Left ventricle myocardium inferior (tissue), 1 donor: ENCODE measurements around the gene OR51E2. TPM values are rescaled to one million over a fixed set of nuclear protein-coding genes. Genes with fewer than 3 reads are reported as not detected.

Experiments used
- DNase-seq: peaks from one replicate; pipeline ENCODE4 v3.0.0-alpha.2; 2020
- H3K27ac ChIP-seq: fragments of 200-600 bp; replicated peaks from 2 replicates; pipeline ENCODE4 v1.8.0; 2021
- H3K27me3 ChIP-seq: fragments of 200-600 bp; 2 replicates; pipeline ENCODE4 v1.8.0; 2021; ENCODE audit warnings: low read depth
- H3K36me3 ChIP-seq: fragments of 200-600 bp; 2 replicates; pipeline ENCODE4 v1.8.0; 2021
- H3K4me1 ChIP-seq: fragments of 200-600 bp; 2 replicates; pipeline ENCODE4 v1.8.0; 2021
- H3K4me3 ChIP-seq: fragments of 200-600 bp; 2 replicates; pipeline ENCODE4 v1.8.0; 2021; ENCODE audit warnings: mild to moderate bottlenecking, moderate library complexity
- H3K9me3 ChIP-seq: fragments of 200-600 bp; replicated peaks from 2 replicates; pipeline ENCODE4 v1.8.0; 2021
- intact Hi-C: fragments of 100-400 bp; cut with micrococcal nuclease; formaldehyde crosslinking; loops from one replicate; pipeline ENCODE4 v1.11.0; 2022
- total RNA-seq: library from RNA; stranded (reverse); fragmentation: NEBNext Ultra II Directional; extraction: Animal tissue kit (Norgen Biotek cat#: 25700); gene quantifications from one replicate; pipeline ENCODE4 v1.2.1, GENCODE V29; 2021
- TF ChIP-seq, protein P1 (sequence below): fragments of 200-600 bp; IDR thresholded peaks from 2 replicates; pipeline ENCODE4 v1.8.0; 2021; ENCODE audit warnings: antibody characterized with exemption, mild to moderate bottlenecking, borderline replicate concordance
- donor health status: DM: no; HTN: yes; CAD: no; lungs with severe emphysema.

OR51E2 gene
- total RNA-seq, 1 donor from 2014 or later, result not detected

DNA sequence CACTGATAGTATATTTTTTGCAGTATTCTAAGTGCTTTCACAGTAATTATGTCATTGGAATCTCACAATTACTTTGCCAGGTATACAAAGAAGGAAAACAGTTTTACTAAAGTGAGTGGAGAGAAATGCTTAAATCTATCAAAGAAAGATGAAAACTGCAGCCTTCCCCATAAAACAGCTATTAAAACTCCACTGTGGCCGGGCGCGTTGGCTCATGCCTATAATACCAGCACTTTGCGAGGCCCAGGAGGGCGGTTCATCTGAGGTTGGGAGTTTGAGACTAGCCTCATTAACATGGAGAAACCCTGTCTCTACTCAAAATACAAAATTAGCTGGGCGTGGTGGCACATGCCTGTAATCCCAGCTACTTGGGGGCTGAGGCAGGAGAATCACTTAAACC lies 34.8 kb downstream of the OR51E2 start:
- TF ChIP-seq, protein P1, sequence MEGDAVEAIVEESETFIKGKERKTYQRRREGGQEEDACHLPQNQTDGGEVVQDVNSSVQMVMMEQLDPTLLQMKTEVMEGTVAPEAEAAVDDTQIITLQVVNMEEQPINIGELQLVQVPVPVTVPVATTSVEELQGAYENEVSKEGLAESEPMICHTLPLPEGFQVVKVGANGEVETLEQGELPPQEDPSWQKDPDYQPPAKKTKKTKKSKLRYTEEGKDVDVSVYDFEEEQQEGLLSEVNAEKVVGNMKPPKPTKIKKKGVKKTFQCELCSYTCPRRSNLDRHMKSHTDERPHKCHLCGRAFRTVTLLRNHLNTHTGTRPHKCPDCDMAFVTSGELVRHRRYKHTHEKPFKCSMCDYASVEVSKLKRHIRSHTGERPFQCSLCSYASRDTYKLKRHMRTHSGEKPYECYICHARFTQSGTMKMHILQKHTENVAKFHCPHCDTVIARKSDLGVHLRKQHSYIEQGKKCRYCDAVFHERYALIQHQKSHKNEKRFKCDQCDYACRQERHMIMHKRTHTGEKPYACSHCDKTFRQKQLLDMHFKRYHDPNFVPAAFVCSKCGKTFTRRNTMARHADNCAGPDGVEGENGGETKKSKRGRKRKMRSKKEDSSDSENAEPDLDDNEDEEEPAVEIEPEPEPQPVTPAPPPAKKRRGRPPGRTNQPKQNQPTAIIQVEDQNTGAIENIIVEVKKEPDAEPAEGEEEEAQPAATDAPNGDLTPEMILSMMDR, result no peak
- Histone ChIP-seq H3K4me3 (no peak overlapping the region), H3K27ac (no peak overlapping the region), H3K4me1 (peaks cover 3% of the 10 kb centered on the region), H3K9me3 (no peaks in the 10 kb centered on the region), H3K36me3 (no peaks in the 10 kb centered on the region), H3K27me3 (no peaks in the 10 kb centered on the region)
- no peak for DNase-seq
- intact Hi-C loops, result no loop called here

DNA sequence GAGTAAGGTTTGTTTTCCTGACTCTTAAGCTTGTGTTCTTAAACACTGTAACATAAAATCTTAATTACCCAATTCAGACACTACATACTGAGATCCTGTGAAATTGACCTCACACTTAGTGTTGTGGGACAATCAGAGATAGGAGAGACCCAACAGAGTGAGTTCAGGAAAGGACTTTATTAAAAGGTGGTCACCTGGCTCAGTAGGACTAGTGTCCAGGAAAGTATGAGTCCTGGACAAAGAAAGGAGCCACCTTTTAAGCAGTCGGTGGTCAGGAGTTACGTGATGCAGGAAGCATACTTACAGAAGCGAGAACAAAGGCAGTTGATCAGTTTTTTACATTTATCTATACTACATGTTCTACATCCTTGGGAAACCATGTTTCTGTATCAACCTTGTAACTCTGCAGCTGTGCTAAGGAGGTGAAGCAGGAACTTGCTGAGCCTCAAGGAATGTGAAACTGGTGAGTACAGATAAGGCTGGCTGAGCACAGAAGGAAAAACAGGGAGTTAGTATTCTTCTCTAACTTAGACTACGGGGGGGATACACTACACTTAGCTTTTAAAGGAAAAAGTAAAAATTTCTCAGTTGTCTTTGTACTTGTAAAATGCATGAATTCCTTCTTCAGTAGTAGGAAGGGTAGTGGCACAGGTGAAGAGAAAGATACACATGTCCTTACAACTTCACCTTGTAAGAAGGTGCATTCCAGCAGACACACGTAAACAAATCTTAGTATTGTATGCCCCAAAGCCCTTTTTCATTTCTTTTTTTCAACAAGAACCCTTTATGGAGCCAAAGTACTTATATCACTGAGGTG lies 38.8 kb downstream of the OR51E2 start:
- TF ChIP-seq, protein P1, result no peak
- DNase-seq, result no peak
- intact Hi-C loops, result no loop called here
- Histone ChIP-seq H3K27me3 (no peaks in the 10 kb centered on the region), H3K4me3 (no peak overlapping the region), H3K9me3 (no peaks in the 10 kb centered on the region), H3K36me3 (no peaks in the 10 kb centered on the region), H3K4me1 (peaks cover 5% of the 10 kb centered on the region), H3K27ac (no peak overlapping the region)

DNA sequence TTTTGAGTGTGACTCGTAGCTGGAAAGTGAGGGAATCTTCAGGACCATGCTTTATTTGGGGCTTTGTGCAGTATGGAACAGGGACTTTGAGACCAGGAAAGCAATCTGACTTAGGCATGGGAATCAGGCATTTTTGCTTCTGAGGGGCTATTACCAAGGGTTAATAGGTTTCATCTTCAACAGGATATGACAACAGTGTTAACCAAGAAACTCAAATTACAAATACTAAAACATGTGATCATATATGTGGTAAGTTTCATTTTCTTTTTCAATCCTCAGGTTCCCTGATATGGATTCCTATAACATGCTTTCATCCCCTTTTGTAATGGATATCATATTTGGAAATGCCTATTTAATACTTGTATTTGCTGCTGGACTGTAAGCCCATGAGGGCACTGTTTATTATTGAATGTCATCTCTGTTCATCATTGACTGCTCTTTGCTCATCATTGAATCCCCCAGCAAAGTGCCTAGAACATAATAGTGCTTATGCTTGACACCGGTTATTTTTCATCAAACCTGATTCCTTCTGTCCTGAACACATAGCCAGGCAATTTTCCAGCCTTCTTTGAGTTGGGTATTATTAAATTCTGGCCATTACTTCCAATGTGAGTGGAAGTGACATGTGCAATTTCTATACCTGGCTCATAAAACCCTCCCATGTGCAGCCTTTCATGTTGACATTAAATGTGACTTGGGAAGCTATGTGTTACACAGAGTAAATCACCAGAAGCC lies 42.9 kb downstream of the OR51E2 start:
- TF ChIP-seq, protein P1, result no peak
- H3K27ac ChIP-seq, result no peak overlapping the region
- intact Hi-C loops, result no loop called here
- H3K4me3 ChIP-seq, result no peak overlapping the region
- peaks cover 12% of the 10 kb centered on the region for H3K4me1 ChIP-seq
- H3K36me3 ChIP-seq, result no peaks in the 10 kb centered on the region
- DNase-seq, result no peak
- H3K27me3 ChIP-seq, result no peaks in the 10 kb centered on the region
- H3K9me3 ChIP-seq, result no peaks in the 10 kb centered on the region

DNA sequence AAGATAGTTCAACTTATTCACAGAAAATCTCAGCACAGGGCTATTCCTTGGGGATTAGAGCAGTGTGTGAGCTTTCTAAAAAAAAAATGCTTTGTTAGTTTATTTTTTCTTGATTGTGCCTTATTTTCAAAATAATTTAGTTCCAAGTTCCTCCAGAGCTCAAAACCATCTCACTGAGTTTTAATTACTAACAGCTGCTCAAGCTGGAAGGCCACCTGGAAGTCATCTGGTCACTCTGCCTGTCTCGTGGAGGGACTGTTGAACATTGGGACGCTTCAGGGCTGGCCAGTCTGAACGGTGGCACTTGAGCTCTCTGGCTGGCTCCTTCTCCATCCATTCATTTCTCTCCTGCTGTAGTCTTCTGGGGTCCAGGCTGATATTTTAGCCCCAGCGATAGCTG lies 49.9 kb downstream of the OR51E2 start:
- intact Hi-C loops, result loop anchor here (10.0 kb wide), 1 partner anchor 47 kb away; the partner anchor contains the start of gene OR51E2
- Histone ChIP-seq H3K4me1 (peaks cover 68% of the 10 kb centered on the region), H3K27ac (peak overlapping the region; percentile 89), H3K9me3 (no peaks in the 10 kb centered on the region), H3K36me3 (no peaks in the 10 kb centered on the region), H3K4me3 (peak overlapping the region; percentile 62), H3K27me3 (no peaks in the 10 kb centered on the region)
- no peak for DNase-seq
- TF ChIP-seq, protein P1, result no peak

DNA sequence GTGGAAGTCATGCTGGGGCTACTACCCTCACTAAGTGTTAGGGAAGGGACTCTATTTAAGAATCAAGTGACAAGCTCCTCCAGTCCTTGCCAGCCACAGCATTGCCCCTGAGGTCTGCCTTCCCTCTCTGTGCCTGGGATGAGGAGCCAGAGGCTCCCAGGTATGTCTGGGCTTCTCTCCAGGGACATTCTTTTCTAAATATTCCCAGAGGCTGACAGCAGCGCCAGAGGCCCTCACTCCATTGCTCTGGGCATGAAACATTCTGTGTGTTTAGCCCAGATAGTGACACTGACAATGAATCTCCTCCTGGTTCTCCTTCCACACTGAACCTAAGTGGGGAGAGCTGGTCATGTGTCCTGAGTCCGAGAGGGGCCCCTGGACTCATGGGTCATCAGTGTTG lies 51.7 kb downstream of the OR51E2 start:
- peak; percentile 52 for DNase-seq
- H3K27ac ChIP-seq, result peak overlapping the region; percentile 89
- H3K4me3 ChIP-seq, result peak overlapping the region; percentile 62
- TF ChIP-seq, protein P1, result no peak
- no peaks in the 10 kb centered on the region for H3K36me3 ChIP-seq
- intact Hi-C loops, result loop anchor here (10.0 kb wide), 1 partner anchor 49 kb away; the partner anchor contains the start of gene OR51E2
- H3K9me3 ChIP-seq, result no peaks in the 10 kb centered on the region
- no peaks in the 10 kb centered on the region for H3K27me3 ChIP-seq
- H3K4me1 ChIP-seq, result peaks cover 82% of the 10 kb centered on the region
